HG03196 (cell line): Measurements from ENCODE around the gene SLAMF9.
"Not testable (repeated sequence)": the region's sequence is repeated elsewhere in the genome, so short reads cannot be mapped to it uniquely, and the experiment has no call there.

ENCODE experiments used
- ATAC-seq: cut with Tn5 transposase; IDR thresholded peaks from one replicate; pipeline ENCODE4 v1.9.1; 2021; ENCODE audit not compliant: unreplicated experiment

Gene SLAMF9

DNA sequence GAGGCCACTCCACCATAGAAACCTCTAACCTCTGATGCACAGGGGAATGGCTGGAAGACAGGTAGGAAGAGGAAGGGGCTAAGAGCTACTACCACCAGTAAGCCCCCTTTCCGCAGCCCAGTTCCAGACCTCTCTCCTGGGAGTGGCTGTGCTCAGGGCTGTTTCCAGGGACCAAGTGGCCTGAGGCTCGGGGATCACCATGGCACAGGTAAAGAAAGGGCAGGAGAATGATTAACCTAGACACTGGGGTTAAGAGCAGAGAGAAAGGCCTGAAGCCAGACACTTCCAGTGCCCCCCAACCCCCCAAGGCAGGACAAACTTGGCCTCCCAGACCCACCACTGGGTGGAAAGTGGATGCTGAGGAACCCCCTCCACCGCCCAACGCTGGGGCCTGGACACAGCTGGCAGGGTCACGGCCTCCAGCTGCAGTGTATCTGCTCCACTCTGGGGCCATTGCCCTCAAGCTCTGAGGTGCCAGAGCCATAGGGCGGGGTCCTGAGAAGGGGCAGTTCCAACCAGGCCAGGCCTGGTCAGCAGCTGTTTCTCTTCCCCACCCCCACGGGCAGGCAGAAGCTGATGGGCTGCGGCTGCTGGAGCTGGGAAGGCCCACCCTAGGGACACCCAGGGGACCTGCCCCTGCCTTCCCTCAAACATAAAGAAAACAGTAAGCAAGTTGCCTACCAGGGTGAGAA is 31.4 kb downstream of the SLAMF9 start:
- ATAC-seq: peak; percentile 2

DNA sequence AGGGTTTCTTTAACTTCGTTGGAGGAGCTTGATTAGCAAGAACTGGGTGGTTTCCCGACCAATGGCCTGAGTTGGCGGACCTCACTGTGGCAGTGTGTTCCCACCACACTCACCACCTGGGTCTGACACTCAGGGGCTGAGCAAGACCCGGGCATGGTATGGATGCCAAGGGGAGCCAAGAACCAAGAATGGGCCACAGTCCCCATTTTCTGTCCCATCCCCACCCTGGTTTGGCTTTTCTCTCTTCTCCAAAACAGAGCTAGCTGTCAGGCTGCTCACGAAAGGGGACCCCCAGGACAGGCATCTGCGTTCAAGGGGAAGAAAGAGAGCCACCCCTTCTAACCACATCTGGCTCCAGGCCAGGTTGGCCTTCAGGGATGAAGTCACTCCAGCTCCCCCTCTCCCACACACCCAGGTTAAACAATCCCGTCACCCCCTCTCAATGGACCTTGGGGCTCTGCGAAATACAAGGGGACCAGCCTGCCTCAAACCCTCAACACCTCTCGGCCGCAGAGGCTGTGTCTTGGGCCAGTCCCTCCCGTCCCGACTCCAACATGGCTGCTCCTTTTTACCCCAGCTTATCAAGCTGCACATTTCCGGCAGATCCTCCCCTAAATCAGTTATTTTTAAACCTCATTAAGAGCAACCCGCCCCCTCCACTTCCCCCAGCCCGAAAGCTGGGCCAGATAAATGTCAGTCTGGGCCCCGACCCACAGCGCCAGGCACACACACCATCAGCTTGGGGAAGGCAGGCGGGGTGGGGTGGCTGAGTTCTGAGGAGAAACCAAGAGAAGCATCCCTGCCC is 32.1 kb downstream of the SLAMF9 start:
- ATAC-seq: no peak

DNA sequence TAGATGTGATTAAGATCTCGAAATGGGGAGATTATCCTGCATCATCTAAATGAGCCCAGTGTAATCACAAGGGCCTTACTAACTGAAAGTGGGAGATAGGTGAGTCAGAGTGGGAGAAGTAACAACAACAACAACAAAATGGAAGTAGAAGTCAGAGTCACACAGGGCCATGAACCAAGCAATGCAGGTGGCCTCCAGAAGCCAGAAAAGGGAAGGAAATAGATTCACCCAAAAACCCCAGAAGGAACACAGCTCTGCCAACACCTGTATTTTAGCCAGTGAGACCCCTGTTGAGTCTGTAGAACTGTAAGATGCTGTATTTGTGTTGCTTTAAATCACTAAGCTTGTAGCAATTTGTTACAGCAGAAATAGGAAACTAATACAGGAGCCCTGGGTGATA is 32.8 kb downstream of the SLAMF9 start:
- peak; percentile 17 for ATAC-seq

DNA sequence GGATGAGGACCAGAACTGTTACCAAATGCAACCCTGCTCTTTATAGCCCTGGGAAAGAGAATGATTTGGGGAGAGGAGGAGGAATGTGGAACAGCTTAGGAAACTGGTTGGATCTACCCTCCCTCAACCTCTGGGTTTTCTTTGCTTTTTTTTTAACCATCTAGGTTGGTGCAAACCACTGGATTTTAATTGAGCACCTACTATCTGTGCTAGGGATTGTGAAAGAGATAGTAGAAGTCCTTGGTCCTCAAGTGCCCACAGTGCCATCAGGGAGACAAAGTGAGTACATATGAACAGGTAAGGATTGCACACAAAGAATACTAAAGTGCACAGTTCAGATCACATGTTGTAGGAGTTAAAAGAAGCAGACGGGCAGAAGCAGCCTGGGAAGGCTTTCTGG is 33.4 kb downstream of the SLAMF9 start:
- ATAC-seq: no peak

DNA sequence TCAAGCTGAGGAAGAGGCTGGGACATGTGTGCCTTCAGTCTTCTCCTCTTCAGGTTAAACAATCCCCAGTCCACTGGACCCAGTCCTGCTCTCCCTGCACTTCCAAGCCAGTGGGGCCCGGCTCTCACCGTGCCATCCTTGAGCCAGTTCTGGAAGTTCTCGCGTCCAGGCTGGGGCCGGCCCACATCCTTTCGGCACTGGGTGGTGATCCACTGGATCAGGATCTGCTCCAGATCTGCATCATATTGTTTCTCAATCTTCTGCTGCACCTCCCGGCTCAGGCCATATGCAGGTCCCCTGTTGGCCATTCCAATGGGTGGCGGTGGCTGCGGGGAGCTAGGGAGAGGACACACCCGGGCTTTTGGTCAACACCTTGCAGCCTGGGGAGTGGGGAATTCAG is 33.8 kb downstream of the SLAMF9 start:
- no peak for ATAC-seq

DNA sequence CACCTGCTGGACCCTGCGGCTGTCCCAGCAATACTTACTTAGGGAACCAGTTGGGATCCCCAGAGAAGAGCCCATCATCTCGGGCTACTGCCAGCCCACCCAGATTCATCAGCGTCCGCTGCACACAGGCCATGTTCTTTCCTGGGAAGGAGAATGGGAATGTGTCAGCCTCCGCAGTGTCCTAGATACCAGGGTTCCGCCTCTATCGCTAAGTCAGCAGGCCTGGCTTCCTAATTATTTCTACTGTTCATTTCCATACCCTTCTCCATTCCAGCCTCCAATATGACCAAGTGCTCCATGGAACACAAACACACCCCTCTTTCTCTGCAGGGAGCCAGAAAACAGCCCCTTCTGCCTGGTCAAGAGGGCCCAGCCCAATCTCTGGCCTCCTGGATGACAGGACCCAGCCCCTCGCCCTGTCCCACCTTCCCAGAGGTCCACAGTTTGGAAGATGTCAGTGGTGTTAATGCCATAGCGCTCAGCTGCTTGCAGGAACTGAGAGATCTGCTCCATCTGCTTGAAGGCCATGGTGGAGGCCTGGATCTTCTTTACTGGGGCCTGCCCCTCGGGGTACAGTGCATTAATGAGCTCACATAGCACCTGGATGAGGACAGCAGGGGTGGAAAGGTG is 34.7 kb downstream of the SLAMF9 start:
- no peak for ATAC-seq

DNA sequence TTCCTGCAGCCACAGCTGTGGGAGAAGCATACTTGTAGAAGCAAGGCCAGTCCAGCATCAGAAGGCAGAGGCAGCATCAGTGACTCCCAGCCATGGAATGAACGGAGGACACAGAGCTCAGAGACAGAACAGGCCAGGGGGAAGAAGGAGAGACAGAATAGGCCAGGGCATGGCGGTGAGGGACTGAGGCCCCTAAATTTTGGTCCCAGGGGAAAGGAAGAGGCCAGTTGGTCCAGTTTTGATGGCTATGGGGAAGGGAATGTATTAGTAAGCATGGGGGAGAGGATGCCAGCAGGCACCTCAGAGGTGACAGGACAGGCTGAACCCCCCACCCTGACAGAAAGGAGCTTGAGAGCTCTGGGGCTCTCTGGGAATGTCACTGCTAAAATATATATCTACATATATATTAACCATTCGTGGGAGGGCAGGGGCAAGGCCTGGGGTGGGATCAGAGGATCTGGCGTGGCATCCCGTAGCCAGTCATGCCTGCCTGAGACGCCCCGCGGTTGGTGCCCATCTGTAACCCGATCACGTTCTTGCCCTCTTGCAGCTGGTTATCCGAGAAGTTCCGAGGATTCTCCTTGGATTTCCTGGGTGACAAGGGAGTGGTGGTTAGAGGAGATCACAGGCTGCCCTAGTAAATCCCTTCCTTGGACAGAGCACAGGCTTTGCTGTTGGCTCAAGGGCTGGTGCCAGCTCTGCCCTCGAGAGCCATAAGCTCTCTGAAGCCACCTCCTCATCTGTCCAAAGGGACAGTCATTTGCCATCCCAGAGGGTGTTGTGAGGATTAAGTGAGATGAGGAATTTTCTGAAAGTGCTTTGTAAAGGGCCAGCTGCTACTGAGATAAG is 35.5 kb downstream of the SLAMF9 start:
- no peak for ATAC-seq

DNA sequence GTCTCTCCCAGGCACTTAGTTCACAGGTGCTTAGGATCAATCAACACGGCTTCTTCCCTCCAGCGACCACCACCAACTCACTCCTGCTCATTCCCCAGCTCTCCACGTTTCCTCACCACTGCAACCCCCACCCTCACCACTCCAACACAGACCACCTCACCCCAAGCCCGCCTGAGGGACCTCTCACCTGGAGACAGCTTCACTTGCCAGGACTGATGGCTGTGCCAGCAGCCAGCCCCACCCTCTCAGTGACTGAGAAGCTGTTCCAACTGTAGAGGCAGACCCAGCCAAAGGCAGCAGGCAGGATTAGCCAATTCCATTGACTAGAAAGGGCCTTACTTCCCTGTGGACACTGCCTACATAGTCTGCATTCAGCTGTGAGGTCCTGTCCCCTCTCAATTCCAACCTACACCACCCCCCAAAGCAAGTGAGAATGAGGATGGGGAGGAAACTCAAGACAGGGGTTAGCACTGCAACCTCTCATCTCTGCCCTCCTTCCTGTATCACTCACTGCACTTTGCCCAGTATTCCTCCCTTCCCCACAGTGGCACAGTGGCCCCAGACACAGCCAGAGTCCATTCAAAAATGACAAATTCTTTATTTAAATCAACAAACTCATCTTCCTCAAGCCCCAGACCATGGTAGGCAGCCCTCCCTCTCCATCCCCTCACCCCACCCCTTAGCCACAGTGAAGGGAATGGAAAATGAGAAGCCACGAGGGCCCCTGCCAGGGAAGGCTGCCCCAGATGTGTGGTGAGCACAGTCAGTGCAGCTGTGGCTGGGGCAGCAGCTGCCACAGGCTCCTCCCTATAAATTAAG is 36.3 kb downstream of the SLAMF9 start:
- no peak for ATAC-seq

DNA sequence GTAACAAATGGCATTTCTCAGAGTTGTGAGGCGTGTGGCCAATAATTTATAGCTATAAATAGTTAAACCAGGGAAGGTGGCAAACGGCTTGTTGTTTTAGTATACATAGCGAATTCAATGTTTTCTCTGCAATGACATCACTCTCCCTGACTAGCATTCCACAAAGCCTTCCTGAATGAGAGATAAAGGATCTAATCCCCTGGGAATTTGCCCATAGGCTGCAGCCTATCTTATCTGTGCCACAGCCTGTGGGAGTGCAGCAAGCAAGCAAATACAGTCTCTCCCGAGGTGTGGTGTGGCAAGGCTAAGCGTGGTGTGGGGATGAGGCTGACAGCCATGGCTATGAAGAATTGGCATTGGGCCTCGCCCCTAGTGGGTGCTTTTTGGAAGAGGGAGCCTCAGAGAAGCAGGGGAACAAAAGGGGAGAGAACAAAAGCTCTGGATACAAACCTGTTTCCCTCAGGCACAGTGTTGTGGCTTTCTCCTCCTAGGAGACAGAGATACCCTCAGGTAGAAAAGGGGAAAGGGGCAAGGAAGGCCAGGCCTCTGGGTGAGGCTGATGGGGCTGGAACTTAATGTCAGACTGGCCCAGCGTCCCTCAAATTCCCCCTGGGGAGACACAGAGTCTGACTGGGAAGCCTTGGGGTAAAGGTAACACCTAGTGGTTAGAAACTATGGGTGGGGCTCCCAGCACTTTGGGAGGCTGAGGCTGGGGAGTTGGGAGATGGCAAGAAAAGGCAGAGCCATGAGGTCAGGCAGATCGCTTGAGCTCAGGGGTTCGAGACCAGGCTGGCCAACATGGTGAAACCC is 37.6 kb downstream of the SLAMF9 start:
- no peak for ATAC-seq

DNA sequence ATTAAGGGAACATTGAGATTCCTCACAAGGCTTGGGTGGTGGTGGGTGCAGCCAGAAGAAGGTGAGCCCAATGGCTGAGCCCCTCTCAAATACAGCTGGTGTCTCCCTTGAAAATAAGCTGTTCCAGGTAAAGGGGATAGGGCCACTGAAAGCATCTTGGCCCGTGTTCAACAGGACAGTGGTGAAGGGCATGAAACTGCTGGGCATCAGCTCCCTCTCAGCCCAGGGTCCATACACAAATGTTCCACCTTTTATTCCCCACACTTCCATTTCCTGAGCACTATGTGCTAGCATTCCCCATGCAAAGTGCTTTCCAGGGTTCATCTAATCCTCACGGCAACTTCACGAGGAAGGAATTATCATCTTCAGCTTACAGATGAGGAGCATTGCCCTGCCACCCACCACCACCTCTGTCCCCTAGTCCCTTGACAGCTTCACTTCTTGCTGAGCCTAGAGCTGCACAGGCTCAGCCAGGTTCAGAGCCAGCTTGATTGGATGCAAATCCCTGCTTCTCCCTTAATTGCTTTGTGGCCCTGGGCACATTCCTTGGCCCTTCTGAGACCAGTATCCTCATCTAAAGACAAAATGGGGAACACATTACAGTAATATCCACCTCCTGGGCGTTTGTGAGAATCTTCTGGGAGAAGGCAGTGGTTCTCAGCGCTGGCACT is 38.3 kb downstream of the SLAMF9 start:
- no peak for ATAC-seq

DNA sequence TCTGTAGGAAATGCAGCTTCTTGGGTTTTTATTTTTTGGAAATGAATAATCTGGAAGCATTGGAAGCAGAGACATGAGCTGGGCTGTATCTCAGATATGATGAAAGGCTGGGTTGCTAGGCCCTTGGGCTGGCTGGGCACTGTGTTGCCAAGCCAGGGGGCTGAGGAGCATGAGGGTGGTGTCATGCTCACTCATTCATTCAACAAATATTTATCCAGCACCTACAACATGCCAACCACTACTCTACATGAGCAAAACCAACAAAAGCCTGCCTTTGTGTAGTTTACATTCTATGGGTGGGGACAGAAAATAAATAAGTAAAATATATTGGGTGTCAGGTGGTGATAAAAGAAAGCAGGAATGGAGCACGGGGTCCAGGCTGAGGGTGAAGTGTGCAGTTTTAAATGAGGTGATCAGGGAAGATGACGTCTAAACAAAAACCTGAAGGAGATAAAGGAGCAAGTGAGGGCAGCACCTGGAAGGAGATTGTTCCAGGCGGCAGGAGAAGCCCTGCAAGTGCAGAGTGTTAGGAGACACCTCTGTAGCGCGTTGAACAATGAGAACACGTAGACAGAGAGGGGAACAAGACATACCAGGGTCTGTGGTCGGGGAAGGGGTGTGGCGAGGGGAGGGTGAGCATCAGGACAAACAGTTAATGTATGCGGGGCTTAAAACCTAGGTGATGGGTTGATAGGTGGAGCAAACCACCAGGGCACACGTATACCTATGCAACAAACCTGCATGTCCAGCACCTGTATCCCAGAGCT is 39.6 kb downstream of the SLAMF9 start:
- ATAC-seq: no peak

DNA sequence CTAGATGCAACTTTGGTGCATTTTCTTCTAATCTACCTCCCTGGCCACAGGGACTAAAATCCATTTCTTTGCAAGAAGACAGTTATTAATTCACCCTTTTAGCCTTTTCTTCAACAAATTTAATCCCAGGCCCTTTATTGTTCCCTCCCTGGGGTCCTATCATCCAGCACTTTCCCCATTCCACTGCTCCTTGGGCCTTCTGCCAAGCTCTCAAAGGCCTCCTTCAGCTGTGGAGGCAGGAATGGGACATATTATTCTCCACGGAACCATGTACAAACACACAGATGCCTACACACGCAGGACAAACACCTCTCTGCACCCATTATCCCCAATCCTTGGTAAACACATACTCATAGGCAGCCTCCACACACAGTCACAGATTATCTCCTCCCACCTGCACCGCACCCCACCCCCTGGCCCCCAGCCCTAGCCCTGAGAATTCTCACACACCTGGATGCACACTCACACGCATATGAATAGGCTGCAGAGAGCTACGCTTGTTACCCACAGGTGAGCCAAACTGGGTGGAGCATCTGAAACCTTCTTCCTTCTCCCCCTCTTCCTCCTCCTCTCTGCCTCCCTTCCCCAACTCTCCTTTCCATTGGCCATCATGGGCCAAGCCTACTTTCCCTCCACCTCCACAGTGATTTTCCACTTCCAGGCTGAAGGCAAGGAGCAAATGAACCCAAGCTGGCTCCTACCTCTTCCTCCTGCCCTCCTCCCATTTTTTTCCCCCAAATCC is 40.4 kb downstream of the SLAMF9 start:
- ATAC-seq: no peak

DNA sequence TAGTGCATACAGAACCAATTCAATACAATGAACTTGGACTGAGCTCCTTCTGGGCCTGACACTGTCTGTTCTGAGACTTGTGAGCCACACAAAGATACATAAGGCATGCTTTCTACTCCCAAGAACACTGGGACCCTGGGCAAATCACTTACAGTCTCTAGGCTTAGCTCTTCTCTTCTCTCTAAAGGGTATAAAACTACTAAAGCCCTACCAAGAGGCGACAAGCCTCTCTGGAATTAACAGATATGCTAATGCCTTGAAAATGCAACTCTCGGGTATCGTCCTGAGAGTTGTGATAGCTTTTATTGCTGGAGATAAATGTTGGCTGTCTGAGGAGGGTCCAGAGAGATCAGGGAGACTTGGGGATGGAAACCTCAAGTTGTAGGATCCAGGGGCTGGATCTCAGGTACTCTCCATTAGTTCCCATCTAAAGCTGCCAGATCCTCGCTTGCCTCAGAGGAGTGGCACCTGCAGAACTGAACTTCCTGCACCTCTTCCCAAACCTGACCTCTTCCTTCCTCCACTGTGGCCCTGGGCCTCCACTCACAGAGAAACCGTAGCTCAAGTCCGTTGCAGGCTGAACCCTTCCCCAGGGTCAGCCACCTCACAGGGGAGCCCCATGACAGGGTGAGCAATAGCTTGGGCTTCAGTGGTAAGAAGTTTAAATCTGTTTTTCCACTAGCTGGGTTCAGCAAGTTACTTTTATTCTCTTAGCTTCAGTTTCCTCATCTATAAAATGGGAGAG is 42.5 kb downstream of the SLAMF9 start:
- no peak for ATAC-seq

DNA sequence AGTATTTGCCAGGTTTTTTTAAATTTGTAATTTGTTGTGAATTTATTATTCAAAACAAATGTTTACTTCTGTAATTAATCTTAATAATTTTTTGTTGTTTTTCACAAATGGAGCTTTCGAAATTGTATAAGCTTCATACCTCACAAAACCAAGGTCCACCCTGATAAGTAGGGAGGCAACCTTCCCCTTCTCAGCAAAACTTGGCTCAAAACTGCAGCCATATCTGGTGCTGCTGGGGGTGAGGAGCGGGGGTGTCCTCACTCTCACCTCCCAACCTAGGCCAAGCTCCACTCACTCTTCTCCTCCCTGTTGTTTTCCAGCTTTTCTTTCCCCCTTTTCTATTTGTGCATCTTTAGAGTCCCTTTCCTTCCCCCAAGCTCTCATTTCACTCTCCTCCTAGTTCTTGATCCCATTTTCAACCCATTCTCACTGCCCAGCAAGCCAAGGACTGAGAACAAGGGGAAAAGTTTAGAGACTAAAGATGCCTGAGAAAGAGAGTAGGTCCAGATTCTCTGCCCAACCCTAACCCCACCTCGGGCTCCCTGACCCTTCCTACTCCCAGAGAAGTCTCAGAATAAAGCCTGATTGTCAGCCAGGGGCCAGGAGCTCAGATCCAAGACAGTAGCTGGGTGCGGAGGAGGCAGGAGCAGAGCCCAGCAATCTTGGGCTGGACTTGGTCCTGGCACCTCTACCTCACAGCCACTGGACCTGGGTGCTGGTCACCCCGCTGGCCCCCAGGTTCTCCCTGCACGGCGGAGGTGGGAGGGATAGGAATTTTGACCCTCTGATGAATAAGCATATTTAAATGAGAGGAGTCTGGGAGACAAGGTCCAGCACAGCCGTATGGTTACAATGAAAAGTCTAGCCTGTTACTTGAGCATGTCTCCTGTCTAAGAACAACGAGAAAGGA is 45.8 kb downstream of the SLAMF9 start:
- no peak for ATAC-seq

DNA sequence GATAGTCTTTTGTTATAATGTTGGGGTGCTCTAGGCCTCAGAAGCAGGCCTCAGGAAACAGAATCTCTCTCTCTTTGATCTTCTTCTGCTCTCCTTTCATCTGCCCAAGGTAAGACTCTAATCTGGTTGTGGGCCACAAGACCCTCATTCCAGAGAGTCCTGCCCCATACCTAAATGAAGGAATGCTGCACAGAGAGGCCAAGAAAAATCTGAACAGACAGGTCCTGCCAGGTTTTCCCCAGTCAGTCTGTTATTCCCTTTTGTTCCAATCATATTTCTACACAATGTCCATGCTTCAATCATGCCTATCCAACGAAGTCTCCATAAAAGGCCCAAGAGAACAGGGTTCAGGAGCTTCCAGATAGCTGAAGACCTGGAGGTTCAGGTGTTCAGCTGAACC is 47.1 kb downstream of the SLAMF9 start:
- no peak for ATAC-seq

DNA sequence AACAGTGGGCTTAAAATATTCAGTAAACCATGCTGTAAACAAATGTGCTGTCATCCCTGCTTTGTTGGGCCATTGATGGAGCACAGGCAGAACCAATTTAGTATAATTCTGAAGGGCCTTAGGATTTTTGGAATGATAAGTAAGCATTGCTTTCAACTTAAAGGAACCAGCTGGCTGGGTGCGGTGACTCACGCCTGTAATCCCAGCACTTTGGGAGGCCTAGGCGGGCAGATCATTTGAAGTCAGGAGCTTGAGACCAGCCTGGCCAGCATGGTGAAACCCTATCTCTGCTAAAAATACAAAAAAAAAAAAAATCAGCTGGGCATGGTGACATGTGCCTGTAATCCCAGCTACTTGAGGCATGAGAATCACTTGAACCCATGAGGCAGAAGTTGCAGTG is 50.0 kb downstream of the SLAMF9 start:
- ATAC-seq: not testable (repeated sequence)
